Neural progenitor cell (in vitro differentiated cells): ENCODE measurements around the gene INTS4. TPM values are rescaled to one million over a fixed set of nuclear protein-coding genes. Genes with fewer than 3 reads are reported as not detected.
"Not testable (repeated sequence)": the region's sequence is repeated elsewhere in the genome, so short reads cannot be mapped to it uniquely, and the experiment has no call there.

Experiments used
- DNase-seq: peaks from one replicate; pipeline ENCODE4 v3.0.0-alpha.2; 2016; ENCODE audit warnings: low spot score
- H2AFZ ChIP-seq: fragments of 200-600 bp; sonication (generic); replicated peaks from 2 replicates; pipeline ENCODE4 v1.6.1; 2016; ENCODE audit warnings: antibody characterized with exemption
- H3F3A ChIP-seq: fragments of 200-600 bp; sonication (generic); 2 replicates; pipeline ENCODE4 v1.6.1; 2016; ENCODE audit warnings: antibody characterized with exemption, low read depth
- H3K27ac ChIP-seq: fragments of 200-600 bp; sonication (generic); 2 replicates; pipeline ENCODE4 v1.5.1; 2016; ENCODE audit warnings: mild to moderate bottlenecking
- H3K27me3 ChIP-seq: fragments of 200-600 bp; sonication (generic); 2 replicates; pipeline ENCODE4 v1.6.1; 2016; ENCODE audit warnings: mild to moderate bottlenecking, moderate library complexity
- H3K36me3 ChIP-seq: fragments of 200-600 bp; sonication (generic); 2 replicates; pipeline ENCODE4 v1.5.1; 2016
- H3K4me1 ChIP-seq: fragments of 200-600 bp; sonication (generic); 2 replicates; pipeline ENCODE4 v1.6.1; 2016; ENCODE audit warnings: mixed run types
- H3K4me2 ChIP-seq: fragments of 200-600 bp; sonication (generic); 2 replicates; pipeline ENCODE4 v1.6.1; 2016
- H3K4me3 ChIP-seq: fragments of 200-600 bp; sonication (generic); 2 replicates; pipeline ENCODE4 v1.5.1; 2016
- H3K79me2 ChIP-seq: fragments of 200-600 bp; sonication (generic); 2 replicates; pipeline ENCODE4 v1.6.1; 2016; ENCODE audit warnings: low read depth
- H3K9ac ChIP-seq: fragments of 200-600 bp; sonication (generic); 2 replicates; pipeline ENCODE4 v1.6.1; 2016
- H3K9me3 ChIP-seq: fragments of 200-600 bp; sonication (generic); 2 replicates; pipeline ENCODE4 v1.5.1; 2016; ENCODE audit warnings: low read depth
- H4K20me1 ChIP-seq: fragments of 200-600 bp; sonication (generic); 2 replicates; pipeline ENCODE4 v1.6.1; 2016; ENCODE audit warnings: low read depth
- H3K27ac Mint-ChIP-seq: 3 replicates; pipeline ENCODE4 v1.8.0; 2021; ENCODE audit warnings: mixed read lengths
- H3K27me3 Mint-ChIP-seq: 2 replicates; pipeline ENCODE4 v1.8.0; 2022; ENCODE audit warnings: low read depth, mild to moderate bottlenecking, inconsistent platforms, moderate library complexity, mixed read lengths; ENCODE audit not compliant: insufficient read depth
- H3K36me3 Mint-ChIP-seq: 3 replicates; pipeline ENCODE4 v1.8.0; 2021; ENCODE audit warnings: mixed read lengths
- H3K4me1 Mint-ChIP-seq: 3 replicates; pipeline ENCODE4 v1.8.0; 2021; ENCODE audit warnings: mixed read lengths
- H3K4me3 Mint-ChIP-seq: 3 replicates; pipeline ENCODE4 v1.8.0; 2021; ENCODE audit warnings: mild to moderate bottlenecking, moderate library complexity, mixed read lengths
- H3K9me3 Mint-ChIP-seq: 3 replicates; pipeline ENCODE4 v1.8.0; 2020; ENCODE audit warnings: mixed read lengths
- CTCF ChIP-seq: fragments of 200-600 bp; sonication (generic); IDR thresholded peaks from 2 replicates; pipeline ENCODE4 v1.5.1; 2017; ENCODE audit warnings: antibody characterized with exemption, mild to moderate bottlenecking
- EZH2 ChIP-seq: fragments of 200-600 bp; sonication (generic); IDR thresholded peaks from 2 replicates; pipeline ENCODE4 v1.6.1; 2017; ENCODE audit warnings: antibody characterized with exemption, mild to moderate bottlenecking, moderate library complexity
- EZH2phosphoT487 ChIP-seq: fragments of 200-600 bp; sonication (generic); IDR thresholded peaks from 2 replicates; pipeline ENCODE4 v1.6.1; 2017; ENCODE audit warnings: antibody characterized with exemption
- total RNA-seq: library from RNA; depleted of rRNA; stranded (reverse); fragments of >200 nt; gene quantifications from 2 replicates; pipeline ENCODE4 v1.2.3, GENCODE V29; 2015; ENCODE audit warnings: low replicate concordance

INTS4 gene
- total RNA-seq, 1 donor from 2014 or later: 61.5 TPM

GRCh38 chr11:77868744-77869143 lies 125.7 kb downstream of the INTS4 start:
- H3K36me3 Mint-ChIP-seq: peaks cover 12% of the 10 kb centered on the region
- no peaks in the 10 kb centered on the region for H3K27me3 ChIP-seq
- no peak for DNase-seq
- H3K27ac Mint-ChIP-seq: no peak overlapping the region
- H3K9me3 ChIP-seq: no peaks in the 10 kb centered on the region
- H3K4me3 ChIP-seq: no peak overlapping the region
- no peaks in the 10 kb centered on the region for H3K27me3 Mint-ChIP-seq
- no peak overlapping the region for H3K27ac ChIP-seq
- H3F3A ChIP-seq: no peaks in the 10 kb centered on the region
- no peaks in the 10 kb centered on the region for H4K20me1 ChIP-seq
- H3K79me2 ChIP-seq: no peaks in the 10 kb centered on the region
- no peak for TF ChIP-seq EZH2
- no peak for TF ChIP-seq CTCF
- no peak for TF ChIP-seq EZH2phosphoT487
- no peak overlapping the region for H3K4me3 Mint-ChIP-seq
- no peak overlapping the region for H3K4me2 ChIP-seq
- H3K4me1 Mint-ChIP-seq: no peaks in the 10 kb centered on the region
- no peak overlapping the region for H2AFZ ChIP-seq
- no peaks in the 10 kb centered on the region for H3K36me3 ChIP-seq
- H3K9me3 Mint-ChIP-seq: no peaks in the 10 kb centered on the region
- no peak overlapping the region for H3K9ac ChIP-seq
- no peaks in the 10 kb centered on the region for H3K4me1 ChIP-seq

- Mint-ChIP-seq H3K4me3 (no peak overlapping the region), H3K36me3 (peaks cover 8% of the 10 kb centered on the region), H3K9me3 (no peaks in the 10 kb centered on the region), H3K4me1 (no peaks in the 10 kb centered on the region), H3K27ac (no peak overlapping the region), H3K27me3 (no peaks in the 10 kb centered on the region)
- Histone ChIP-seq H3K9ac (no peak overlapping the region), H3K36me3 (no peaks in the 10 kb centered on the region), H3K27me3 (no peaks in the 10 kb centered on the region), H3F3A (no peaks in the 10 kb centered on the region), H3K4me3 (no peak overlapping the region), H2AFZ (no peak overlapping the region), H3K4me2 (no peak overlapping the region), H4K20me1 (no peaks in the 10 kb centered on the region), H3K27ac (no peak overlapping the region), H3K79me2 (no peaks in the 10 kb centered on the region), H3K4me1 (no peaks in the 10 kb centered on the region), H3K9me3 (no peaks in the 10 kb centered on the region)
- TF ChIP-seq EZH2: no peak
- TF ChIP-seq EZH2phosphoT487: no peak
- TF ChIP-seq CTCF: no peak
- DNase-seq: no peak
Observed at GRCh38 chr11:77866336-77866735, 128.1 kb downstream of the INTS4 start.

GRCh38 chr11:77865805-77866204 lies 128.7 kb downstream of the INTS4 start:
- H3K9me3 ChIP-seq: no peaks in the 10 kb centered on the region
- no peak overlapping the region for H3K27ac ChIP-seq
- H3K36me3 ChIP-seq: no peaks in the 10 kb centered on the region
- DNase-seq: no peak
- Mint-ChIP-seq H3K27me3 (no peaks in the 10 kb centered on the region), H3K27ac (no peak overlapping the region), H3K4me3 (no peak overlapping the region), H3K4me1 (no peaks in the 10 kb centered on the region), H3K9me3 (no peaks in the 10 kb centered on the region), H3K36me3 (peaks cover 8% of the 10 kb centered on the region)
- no peak overlapping the region for H3K9ac ChIP-seq
- no peak overlapping the region for H3K4me3 ChIP-seq
- no peaks in the 10 kb centered on the region for H4K20me1 ChIP-seq
- H3K27me3 ChIP-seq: no peaks in the 10 kb centered on the region
- no peak overlapping the region for H2AFZ ChIP-seq
- TF ChIP-seq EZH2phosphoT487 (no peak), CTCF (no peak), EZH2 (no peak)
- H3K4me2 ChIP-seq: no peak overlapping the region
- H3F3A ChIP-seq: no peaks in the 10 kb centered on the region
- no peaks in the 10 kb centered on the region for H3K79me2 ChIP-seq
- H3K4me1 ChIP-seq: no peaks in the 10 kb centered on the region

- H4K20me1 ChIP-seq, H3K27ac ChIP-seq, H3K79me2 ChIP-seq, H2AFZ ChIP-seq, H3K27me3 Mint-ChIP-seq, H3K36me3 Mint-ChIP-seq, H3K9ac ChIP-seq, H3K4me3 ChIP-seq, H3K4me1 Mint-ChIP-seq, H3K27me3 ChIP-seq, H3K27ac Mint-ChIP-seq, H3K4me2 ChIP-seq, H3K9me3 Mint-ChIP-seq, H3K9me3 ChIP-seq, H3K4me1 ChIP-seq, H3K4me3 Mint-ChIP-seq, DNase-seq, H3F3A ChIP-seq, H3K36me3 ChIP-seq: not testable (repeated sequence)
Observed at GRCh38 chr11:77861444-77861843, 133.0 kb downstream of the INTS4 start.

GRCh38 chr11:77857906-77858457 lies 136.5 kb downstream of the INTS4 start:
- not testable (repeated sequence) for H3K27ac Mint-ChIP-seq, H3K4me3 Mint-ChIP-seq, H3K9ac ChIP-seq, H3K36me3 ChIP-seq, H3K27me3 Mint-ChIP-seq, H3K4me2 ChIP-seq, DNase-seq, H3K4me1 ChIP-seq, H4K20me1 ChIP-seq, H3F3A ChIP-seq, H2AFZ ChIP-seq, H3K4me3 ChIP-seq, H3K4me1 Mint-ChIP-seq, H3K27me3 ChIP-seq, H3K79me2 ChIP-seq, H3K27ac ChIP-seq, H3K9me3 ChIP-seq
- Mint-ChIP-seq H3K36me3 (peaks cover 29% of the 10 kb centered on the region), H3K9me3 (peaks cover 26% of the 10 kb centered on the region)
